Ramos (cell line): ENCODE data around the gene UBE2V1.

Experiments used
- in situ Hi-C: fragments of 300-500 bp; cut with MboI; formaldehyde crosslinking; loops from one replicate; pipeline ENCODE4 v1.14.3; 2022; ENCODE audit warnings: low sequenced_read_pairs; ENCODE audit not compliant: unreplicated experiment

The UBE2V1 gene

DNA sequence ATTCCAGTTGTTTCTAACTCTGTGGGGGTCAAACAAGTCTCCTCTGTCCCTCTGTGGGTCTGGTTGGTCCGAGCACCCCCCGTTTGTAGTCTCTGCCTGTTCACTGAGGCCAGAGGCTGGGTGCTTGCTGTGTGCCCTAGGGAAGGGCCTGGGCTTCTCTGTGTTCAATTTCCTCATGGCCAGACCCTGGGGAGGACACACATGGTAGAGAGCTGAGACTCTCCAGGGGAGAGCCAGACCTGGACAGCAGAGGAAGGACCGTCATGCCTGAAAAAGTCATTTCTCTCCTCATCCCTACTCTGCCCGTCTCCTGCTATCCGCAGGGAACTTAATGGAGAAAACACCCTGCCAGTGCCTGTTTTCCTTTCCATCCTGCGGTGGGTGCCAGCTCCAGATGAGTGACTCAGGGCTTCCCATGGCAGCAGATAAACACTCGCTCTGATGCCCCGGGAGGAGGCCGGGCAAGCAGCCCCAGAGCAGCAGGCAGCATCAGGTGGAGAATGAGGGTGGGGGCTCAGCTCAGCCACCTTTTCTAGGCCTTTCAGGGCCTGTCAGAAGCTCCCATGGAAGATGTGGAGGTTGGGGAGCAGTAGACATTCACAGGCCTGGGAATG is 78.3 kb downstream of the UBE2V1 start:
- in situ Hi-C loops = no loop called here

DNA sequence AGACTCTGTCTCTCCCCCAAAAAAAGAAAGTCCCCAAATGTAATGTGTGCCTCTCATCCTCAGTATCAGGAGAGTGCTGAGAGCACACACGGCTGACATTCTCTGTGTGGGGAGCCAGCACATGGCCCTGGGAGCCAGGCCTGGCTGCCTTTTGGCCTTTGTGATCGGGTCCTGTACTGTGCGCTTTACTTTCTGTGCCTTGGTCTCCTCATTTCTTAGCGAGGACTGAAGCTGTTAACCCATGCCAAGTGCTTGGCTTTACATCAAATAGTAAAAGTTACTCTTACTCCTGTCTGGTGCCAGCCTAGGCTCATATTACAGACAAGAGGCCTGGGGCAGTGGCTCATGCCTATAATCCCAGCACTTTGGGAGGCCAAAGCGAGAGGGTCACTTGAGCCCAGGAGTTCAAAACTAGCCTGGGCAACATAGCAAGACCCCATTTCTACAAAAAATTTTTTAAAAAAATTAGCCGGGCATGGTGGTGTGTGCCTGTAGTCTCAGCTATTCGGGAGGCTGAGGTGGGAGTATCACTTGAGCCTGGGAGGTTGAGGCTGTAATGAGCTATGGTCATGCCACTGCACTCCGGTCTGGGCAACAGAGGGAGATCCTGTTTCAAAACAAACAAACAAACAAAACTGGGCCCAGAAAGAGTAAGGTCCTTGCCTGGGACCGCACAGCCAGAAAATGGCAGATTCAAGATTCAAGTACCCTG is 79.8 kb downstream of the UBE2V1 start:
- in situ Hi-C loops = no loop called here
